Thyroid gland (tissue), 4 donors: ENCODE results near the gene RTN4R. TPM values are rescaled to one million over a fixed set of nuclear protein-coding genes. Genes with fewer than 3 reads are reported as not detected.

ENCODE experiments used
- DNase-seq, 2 donors: peaks; one replicate each; pipeline ENCODE4 v3.0.0-alpha.2; 2019
- H3K27ac ChIP-seq, 3 donors: fragments of 200-600 bp; sonication (generic); 1 replicate in 2 of 3; 2 replicates in 1 of 3; pipeline ENCODE4 v1.5.1; 2016 to 2019; ENCODE audit warnings: mild to moderate bottlenecking in 1 of 3, moderate library complexity in 1 of 3
- H3K27me3 ChIP-seq: fragments of 200-600 bp; sonication (generic); one replicate; pipeline ENCODE4 v1.5.1; 2019
- H3K36me3 ChIP-seq, 2 donors: fragments of 200-600 bp; sonication (generic); one replicate each; pipeline ENCODE4 v1.5.1; 2016 to 2019
- H3K4me1 ChIP-seq, 2 donors: fragments of 200-600 bp; sonication (generic); one replicate each; pipeline ENCODE4 v1.5.1; 2017 to 2019
- H3K4me3 ChIP-seq, 3 donors: fragments of 200-600 bp; sonication (generic); replicated peaks in 1 of 3; 1 replicate in 2 of 3; 2 replicates in 1 of 3; pipeline ENCODE4 v1.5.1; 2016; ENCODE audit warnings: mild to moderate bottlenecking in 1 of 3
- H3K9me3 ChIP-seq: fragments of 200-600 bp; sonication (generic); one replicate; pipeline ENCODE4 v1.5.1; 2017
- CTCF ChIP-seq, 6 experiments: fragments of 200-600 bp in 3 of 6; fragments of 450-650 bp in 3 of 6; sonication (generic) in 3 of 6; IDR thresholded peaks; one replicate each; pipeline ENCODE4 v1.5.1; 2016 to 2019; ENCODE audit warnings: antibody characterized with exemption in 6 of 6, mild to moderate bottlenecking in 2 of 6, inconsistent platforms in 1 of 6, moderate library complexity in 1 of 6
- POLR2A ChIP-seq, 2 donors: fragments of 450-650 bp; IDR thresholded peaks; one replicate each; pipeline ENCODE4 v1.6.1; 2017; ENCODE audit warnings: antibody characterized with exemption in 2 of 2, mild to moderate bottlenecking in 2 of 2, moderate library complexity in 1 of 2
- WGBS, 2 donors: methylation state at CpG; one replicate each; pipeline ENCODE4 v1.1.5; 2017; 5-methylcytosine and 5-hydroxymethylcytosine counted together
- intact Hi-C: fragments of 100-400 bp; cut with DNase I; formaldehyde crosslinking; loops from one replicate; pipeline ENCODE4 v1.15.1; 2023
- total RNA-seq, 4 donors: library from RNA; depleted of rRNA; stranded (reverse); fragments of >200 nt; gene quantifications; one replicate each; pipeline ENCODE4 v1.2.3, GENCODE V29; 2016

Gene RTN4R
- total RNA-seq, 4 donors from 2014 or later, result 4.0 to 8.6 (median 5.9) TPM

GRCh38 chr22:20251981-20252380, 16.1 kb downstream of the RTN4R start:
- Histone ChIP-seq H3K4me3 (no peak overlapping the region), H3K27me3 (no peaks in the 10 kb centered on the region), H3K27ac (no peak overlapping the region), H3K4me1 (peaks cover 6 to 14% of the 10 kb centered on the region in 2 donors), H3K9me3 (no peaks in the 10 kb centered on the region), H3K36me3 (no peaks in the 10 kb centered on the region)
- DNase-seq, result no peak
- WGBS, 2 donors, result 95 to 97% methylated on average over 5 of the region's 5 CpGs
- TF ChIP-seq POLR2A (IDR thresholded peaks at IDR 0.05) (no peak), CTCF (IDR thresholded peaks at IDR 0.05) (no peak)
- intact Hi-C loops, result no loop called here

DNA sequence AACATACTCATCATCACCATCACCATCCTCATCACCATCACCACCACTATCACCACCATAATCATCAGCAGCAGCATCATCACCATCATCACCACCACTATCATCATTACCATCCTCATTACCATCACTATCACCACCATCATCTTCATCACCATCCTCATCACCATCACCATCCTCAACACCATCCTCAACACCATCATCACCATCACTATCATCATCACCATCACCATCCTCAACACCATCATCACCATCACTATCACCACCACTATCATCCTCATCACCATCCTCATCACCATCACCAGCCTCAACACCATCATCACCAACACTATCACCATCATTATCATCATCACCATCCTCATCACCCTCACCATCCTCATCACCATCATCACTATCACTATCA, 16.6 kb downstream of the RTN4R start:
- Histone ChIP-seq H3K27ac (no peak overlapping the region), H3K4me3 (no peak overlapping the region)

GRCh38 chr22:20249797-20250354, 18.2 kb downstream of the RTN4R start:
- Histone ChIP-seq H3K27me3 (no peaks in the 10 kb centered on the region), H3K4me3 (no peak overlapping the region), H3K36me3 (no peaks in the 10 kb centered on the region), H3K27ac (no peak overlapping the region), H3K9me3 (no peaks in the 10 kb centered on the region), H3K4me1 (peaks cover 6 to 14% of the 10 kb centered on the region in 2 donors)
- WGBS, 2 donors, result 37 to 53% methylated on average over 7 of the region's 11 CpGs
- TF ChIP-seq CTCF (IDR thresholded peaks at IDR 0.05) (no peak), POLR2A (IDR thresholded peaks at IDR 0.05) (no peak)
- peak; percentile 41 to 61 for DNase-seq
- intact Hi-C loops, result no loop called here

More for the DNA sequence above, 16.6 kb downstream of the RTN4R start:
- Histone ChIP-seq H3K9me3 (no peaks in the 10 kb centered on the region), H3K36me3 (no peaks in the 10 kb centered on the region), H3K27me3 (no peaks in the 10 kb centered on the region), H3K4me1 (peaks cover 6 to 14% of the 10 kb centered on the region in 2 donors)
- TF ChIP-seq CTCF (IDR thresholded peaks at IDR 0.05), result no peak
- no peak for TF ChIP-seq POLR2A (IDR thresholded peaks at IDR 0.05)
- intact Hi-C loops, result no loop called here
- DNase-seq, result no peak

- intact Hi-C loops, result no loop called here
- Histone ChIP-seq H3K36me3 (no peaks in the 10 kb centered on the region), H3K27ac (no peak overlapping the region), H3K27me3 (no peaks in the 10 kb centered on the region), H3K4me3 (no peak overlapping the region), H3K4me1 (peaks cover 10 to 28% of the 10 kb centered on the region in 2 donors), H3K9me3 (no peaks in the 10 kb centered on the region)
- TF ChIP-seq POLR2A (IDR thresholded peaks at IDR 0.05), result no peak
- TF ChIP-seq CTCF (IDR thresholded peaks at IDR 0.05), result no peak
- DNase-seq, result no peak
- WGBS, 2 donors, result 79 to 80% methylated on average over 3 to 4 of the region's 12 CpGs
These were observed 19.6 kb downstream of the RTN4R start for GRCh38 chr22:20248461-20248978.

GRCh38 chr22:20247608-20248171, 20.4 kb downstream of the RTN4R start:
- no peak for TF ChIP-seq CTCF (IDR thresholded peaks at IDR 0.05)
- TF ChIP-seq POLR2A (IDR thresholded peaks at IDR 0.05), result no peak
- Histone ChIP-seq H3K36me3 (no peaks in the 10 kb centered on the region), H3K27me3 (no peaks in the 10 kb centered on the region), H3K4me1 (peaks cover 14 to 36% of the 10 kb centered on the region in 2 donors), H3K9me3 (no peaks in the 10 kb centered on the region), H3K27ac (no peak overlapping the region), H3K4me3 (no peak overlapping the region)
- intact Hi-C loops, result no loop called here
- DNase-seq, result no peak
- WGBS, 2 donors, result 93 to 100% methylated on average over 5 to 6 of the region's 6 CpGs
